ENCODE data around the gene SLC25A17.
A peak's percentile ranks its signal among the peaks of the same experiment; 100 is the strongest.
"Not testable (repeated sequence)": the region's sequence is repeated elsewhere in the genome, so short reads cannot be mapped to it uniquely, and the experiment has no call there.

The SLC25A17 gene

GRCh38 chr22:40729284-40729683 lies 89.9 kb downstream of the SLC25A17 start:
- Histone ChIP-seq H3K9me3 (ENCODE audit: control insufficient read depth in 1 of 2, low read length in 2 of 2) (no peaks in the 10 kb centered on the region), H3K4me1 (ENCODE audit: control insufficient read depth in 1 of 2, insufficient read depth in 2 of 2, low read length in 2 of 2) (no peaks in the 10 kb centered on the region), H3K27me3 (ENCODE audit: low read depth, low read length) (no peaks in the 10 kb centered on the region), H3K27ac (ENCODE audit: low read length) (no peak overlapping the region), H3K36me3 (ENCODE audit: control insufficient read depth in 1 of 2, insufficient read depth in 2 of 2, low read length in 2 of 2) (no peaks in the 10 kb centered on the region), H3K4me3 (ENCODE audit: low read depth in 1 of 2, low read length in 2 of 2) (no peak overlapping the region)

DNA sequence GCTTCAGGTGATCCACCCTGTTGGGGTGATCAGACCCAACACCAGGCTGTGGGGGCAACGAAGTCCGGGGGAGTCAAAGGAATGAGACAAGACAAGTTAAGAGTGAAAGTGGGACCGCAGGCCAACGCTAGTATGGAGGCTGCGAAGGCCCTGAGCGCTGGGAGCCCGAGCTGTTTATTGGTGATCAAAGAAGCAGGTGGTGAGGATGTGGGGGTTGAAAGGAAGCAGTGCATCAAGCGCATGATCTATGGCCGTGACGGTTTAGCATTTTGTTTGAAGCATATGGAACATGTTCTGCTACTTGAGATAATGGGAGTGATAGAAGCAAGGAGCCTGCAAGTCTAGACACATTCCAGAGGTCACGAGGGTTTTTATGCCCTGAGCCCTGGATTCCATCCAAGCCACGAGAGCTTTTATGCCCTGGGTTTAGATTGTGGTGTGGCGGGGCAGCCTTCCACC lies 90.4 kb downstream of the SLC25A17 start:
- Histone ChIP-seq H3K27me3 (ENCODE audit: low read depth, low read length) (no peaks in the 10 kb centered on the region), H3K4me1 (ENCODE audit: control insufficient read depth in 1 of 2, insufficient read depth in 2 of 2, low read length in 2 of 2) (no peaks in the 10 kb centered on the region), H3K4me3 (ENCODE audit: low read depth in 1 of 2, low read length in 2 of 2) (no peak overlapping the region), H3K36me3 (ENCODE audit: control insufficient read depth in 1 of 2, insufficient read depth in 2 of 2, low read length in 2 of 2) (no peaks in the 10 kb centered on the region), H3K27ac (ENCODE audit: low read length) (no peak overlapping the region), H3K9me3 (ENCODE audit: control insufficient read depth in 1 of 2, low read length in 2 of 2) (no peaks in the 10 kb centered on the region)

DNA sequence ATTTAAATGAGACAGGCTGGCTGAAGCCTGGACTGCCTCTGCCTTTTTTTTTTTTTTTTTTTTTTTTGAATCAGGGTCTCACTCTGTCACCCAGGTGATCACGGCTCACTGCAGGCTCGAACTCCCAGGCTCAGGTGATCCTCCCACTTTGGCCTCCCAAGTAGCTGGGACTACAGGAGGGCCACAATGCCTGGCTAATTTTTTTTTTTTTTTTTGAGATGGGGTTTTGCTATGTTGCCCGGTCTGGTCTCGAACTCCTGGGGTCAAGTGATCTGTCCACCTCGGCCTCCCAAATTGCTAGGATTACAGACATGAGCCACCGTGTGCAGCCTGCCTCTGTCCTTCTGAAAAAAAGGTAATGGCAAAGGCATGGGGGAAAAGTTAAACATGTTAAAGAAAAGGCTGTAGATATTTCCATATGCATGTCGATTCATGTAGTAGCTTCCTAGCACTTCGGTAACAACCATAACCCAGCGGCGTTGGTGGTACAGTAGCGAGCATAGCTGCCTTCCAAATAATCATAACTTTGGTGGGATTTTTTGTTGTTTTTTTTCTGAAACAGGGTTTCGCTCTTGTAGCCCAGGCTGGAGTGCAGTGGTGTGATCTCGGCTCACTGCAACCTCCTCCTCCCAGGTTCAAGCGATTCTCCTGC lies 91.1 kb downstream of the SLC25A17 start:
- no peak overlapping the region for H3K27ac ChIP-seq (ENCODE audit: low read length)
- H3K4me3 ChIP-seq (ENCODE audit: low read depth in 1 of 2, low read length in 2 of 2) = no peak overlapping the region
- H3K9me3 ChIP-seq (ENCODE audit: control insufficient read depth in 1 of 2, low read length in 2 of 2) = no peaks in the 10 kb centered on the region
- H3K27me3 ChIP-seq (ENCODE audit: low read depth, low read length) = no peaks in the 10 kb centered on the region
- H3K4me1 ChIP-seq (ENCODE audit: control insufficient read depth in 1 of 2, insufficient read depth in 2 of 2, low read length in 2 of 2) = no peaks in the 10 kb centered on the region
- no peaks in the 10 kb centered on the region for H3K36me3 ChIP-seq (ENCODE audit: control insufficient read depth in 1 of 2, insufficient read depth in 2 of 2, low read length in 2 of 2)

GRCh38 chr22:40727070-40727963 lies 91.8 kb downstream of the SLC25A17 start:
- no peaks in the 10 kb centered on the region for H3K27me3 ChIP-seq (ENCODE audit: low read depth, low read length)
- no peaks in the 10 kb centered on the region for H3K4me1 ChIP-seq (ENCODE audit: control insufficient read depth in 1 of 2, insufficient read depth in 2 of 2, low read length in 2 of 2)
- no peak overlapping the region for H3K4me3 ChIP-seq (ENCODE audit: low read depth in 1 of 2, low read length in 2 of 2)
- no peaks in the 10 kb centered on the region for H3K36me3 ChIP-seq (ENCODE audit: control insufficient read depth in 1 of 2, insufficient read depth in 2 of 2, low read length in 2 of 2)
- H3K27ac ChIP-seq (ENCODE audit: low read length) = no peak overlapping the region
- no peaks in the 10 kb centered on the region for H3K9me3 ChIP-seq (ENCODE audit: control insufficient read depth in 1 of 2, low read length in 2 of 2)

- no peaks in the 10 kb centered on the region for H3K9me3 ChIP-seq (ENCODE audit: control insufficient read depth in 1 of 2, low read length in 2 of 2)
- no peak overlapping the region for H3K27ac ChIP-seq (ENCODE audit: low read length)
- H3K4me1 ChIP-seq (ENCODE audit: control insufficient read depth in 1 of 2, insufficient read depth in 2 of 2, low read length in 2 of 2) = peaks cover 0 to 1% of the 10 kb centered on the region in 2 donors
- H3K36me3 ChIP-seq (ENCODE audit: control insufficient read depth in 1 of 2, insufficient read depth in 2 of 2, low read length in 2 of 2) = no peaks in the 10 kb centered on the region
- no peak overlapping the region for H3K4me3 ChIP-seq (ENCODE audit: low read depth in 1 of 2, low read length in 2 of 2)
- no peaks in the 10 kb centered on the region for H3K27me3 ChIP-seq (ENCODE audit: low read depth, low read length)
Observed at GRCh38 chr22:40726514-40726913, 92.6 kb downstream of the SLC25A17 start.

DNA sequence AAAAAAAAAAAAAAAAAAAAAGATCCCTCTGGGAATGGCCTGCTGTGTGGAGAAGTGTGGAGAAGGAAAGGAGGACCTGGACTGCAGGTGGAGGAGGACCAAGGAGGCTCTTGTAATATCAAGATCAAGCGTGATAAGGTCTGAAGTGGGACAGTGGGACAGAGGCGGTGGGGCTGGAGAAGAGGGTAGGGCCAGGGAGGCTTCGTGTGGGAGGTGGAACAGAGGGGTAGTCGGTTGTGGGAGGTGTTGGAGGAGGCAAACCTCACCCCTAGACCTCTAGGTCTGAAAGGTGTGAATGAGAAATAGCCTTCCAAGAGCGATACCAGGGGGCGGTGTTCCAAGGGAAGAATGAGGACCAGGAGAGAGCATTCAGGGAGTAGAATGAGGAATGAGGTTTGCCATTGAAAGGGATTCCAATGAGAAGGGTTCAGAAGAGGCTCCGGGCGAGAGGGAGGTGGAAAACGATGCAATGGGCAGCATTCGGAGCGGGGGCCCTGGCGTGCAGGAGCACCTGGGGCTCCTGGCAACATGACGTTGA lies 95.7 kb downstream of the SLC25A17 start:
- Histone ChIP-seq H3K4me3 (ENCODE audit: low read depth in 1 of 2, low read length in 2 of 2) (no peak overlapping the region), H3K36me3 (ENCODE audit: control insufficient read depth in 1 of 2, insufficient read depth in 2 of 2, low read length in 2 of 2) (no peaks in the 10 kb centered on the region), H3K4me1 (ENCODE audit: control insufficient read depth in 1 of 2, insufficient read depth in 2 of 2, low read length in 2 of 2) (peaks cover 0 to 10% of the 10 kb centered on the region in 2 donors), H3K27ac (ENCODE audit: low read length) (no peak overlapping the region), H3K27me3 (ENCODE audit: low read depth, low read length) (no peaks in the 10 kb centered on the region), H3K9me3 (ENCODE audit: control insufficient read depth in 1 of 2, low read length in 2 of 2) (no peaks in the 10 kb centered on the region)

GRCh38 chr22:40721266-40721665 lies 97.9 kb downstream of the SLC25A17 start:
- no peaks in the 10 kb centered on the region for H3K9me3 ChIP-seq (ENCODE audit: control insufficient read depth in 1 of 2, low read length in 2 of 2)
- no peak overlapping the region for H3K4me3 ChIP-seq (ENCODE audit: low read depth in 1 of 2, low read length in 2 of 2)
- no peaks in the 10 kb centered on the region for H3K36me3 ChIP-seq (ENCODE audit: control insufficient read depth in 1 of 2, insufficient read depth in 2 of 2, low read length in 2 of 2)
- H3K27me3 ChIP-seq (ENCODE audit: low read depth, low read length) = no peaks in the 10 kb centered on the region
- H3K27ac ChIP-seq (ENCODE audit: low read length) = peak overlapping the region; percentile 60
- peaks cover 0 to 10% of the 10 kb centered on the region in 2 donors for H3K4me1 ChIP-seq (ENCODE audit: control insufficient read depth in 1 of 2, insufficient read depth in 2 of 2, low read length in 2 of 2)

DNA sequence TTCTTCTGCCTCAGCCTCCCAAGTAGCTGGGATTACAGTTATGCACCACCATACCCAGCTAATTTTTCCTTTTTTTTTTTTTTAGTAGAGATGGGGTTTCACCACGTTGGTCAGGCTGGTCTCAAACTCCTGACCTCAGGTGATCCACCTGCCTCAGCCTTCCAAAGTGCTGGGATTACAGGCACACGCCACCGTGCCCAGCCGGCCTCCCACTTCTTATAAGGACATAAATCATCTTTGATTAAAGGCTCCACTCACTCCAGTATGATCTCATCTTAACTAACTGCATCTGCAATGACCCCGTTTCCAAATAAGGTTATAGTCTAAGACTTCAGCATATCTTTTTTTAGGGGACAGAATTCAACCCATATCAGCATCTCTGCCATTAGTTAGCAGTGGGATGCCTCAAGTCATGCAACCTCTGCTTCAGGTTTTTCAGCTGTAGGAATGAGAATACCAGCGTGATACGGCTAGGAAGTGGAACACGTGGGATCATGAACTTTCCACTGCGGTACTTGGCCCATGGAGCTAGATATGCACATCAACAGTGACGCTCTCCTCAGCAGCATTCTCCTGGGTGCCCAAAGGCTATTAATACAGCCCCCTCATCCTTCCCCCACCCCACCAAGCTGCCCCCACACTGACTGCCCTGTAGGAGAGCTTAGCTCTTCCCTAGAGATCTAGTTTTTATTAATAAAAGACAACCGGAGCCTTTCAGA lies 98.4 kb downstream of the SLC25A17 start:
- Histone ChIP-seq H3K9me3 (ENCODE audit: control insufficient read depth in 1 of 2, low read length in 2 of 2) (no peaks in the 10 kb centered on the region), H3K36me3 (ENCODE audit: control insufficient read depth in 1 of 2, insufficient read depth in 2 of 2, low read length in 2 of 2) (no peaks in the 10 kb centered on the region), H3K4me3 (ENCODE audit: low read depth in 1 of 2, low read length in 2 of 2) (no peak overlapping the region), H3K27me3 (ENCODE audit: low read depth, low read length) (no peaks in the 10 kb centered on the region), H3K4me1 (ENCODE audit: control insufficient read depth in 1 of 2, insufficient read depth in 2 of 2, low read length in 2 of 2) (peaks cover 0 to 10% of the 10 kb centered on the region in 2 donors), H3K27ac (ENCODE audit: low read length) (peak overlapping the region; percentile 60)

- H3K27ac ChIP-seq (ENCODE audit: low read length); H3K9me3 ChIP-seq (ENCODE audit: control insufficient read depth in 1 of 2, low read length in 2 of 2); H3K27me3 ChIP-seq (ENCODE audit: low read depth, low read length); H3K36me3 ChIP-seq (ENCODE audit: control insufficient read depth in 1 of 2, insufficient read depth in 2 of 2, low read length in 2 of 2); H3K4me3 ChIP-seq (ENCODE audit: low read depth in 1 of 2, low read length in 2 of 2): not testable (repeated sequence)
- H3K4me1 ChIP-seq (ENCODE audit: control insufficient read depth in 1 of 2, insufficient read depth in 2 of 2, low read length in 2 of 2) = peaks cover 0 to 10% of the 10 kb centered on the region in 2 donors
Observed at GRCh38 chr22:40720156-40720537, 99.0 kb downstream of the SLC25A17 start.

Measured in muscle layer of duodenum (tissue), 2 donors.